Activated CD8-positive, alpha-beta memory T cell treated with anti-CD3 and anti-CD28 coated beads, Interleukin-2, amount 50 U/mL, for 4 hours (primary cell): ENCODE measurements around the gene SLC35B1.

Source experiments
- DNase-seq: peaks from one replicate; pipeline ENCODE4 v3.0.0-alpha.2; 2020

The SLC35B1 gene, protein sequence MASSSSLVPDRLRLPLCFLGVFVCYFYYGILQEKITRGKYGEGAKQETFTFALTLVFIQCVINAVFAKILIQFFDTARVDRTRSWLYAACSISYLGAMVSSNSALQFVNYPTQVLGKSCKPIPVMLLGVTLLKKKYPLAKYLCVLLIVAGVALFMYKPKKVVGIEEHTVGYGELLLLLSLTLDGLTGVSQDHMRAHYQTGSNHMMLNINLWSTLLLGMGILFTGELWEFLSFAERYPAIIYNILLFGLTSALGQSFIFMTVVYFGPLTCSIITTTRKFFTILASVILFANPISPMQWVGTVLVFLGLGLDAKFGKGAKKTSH

DNA sequence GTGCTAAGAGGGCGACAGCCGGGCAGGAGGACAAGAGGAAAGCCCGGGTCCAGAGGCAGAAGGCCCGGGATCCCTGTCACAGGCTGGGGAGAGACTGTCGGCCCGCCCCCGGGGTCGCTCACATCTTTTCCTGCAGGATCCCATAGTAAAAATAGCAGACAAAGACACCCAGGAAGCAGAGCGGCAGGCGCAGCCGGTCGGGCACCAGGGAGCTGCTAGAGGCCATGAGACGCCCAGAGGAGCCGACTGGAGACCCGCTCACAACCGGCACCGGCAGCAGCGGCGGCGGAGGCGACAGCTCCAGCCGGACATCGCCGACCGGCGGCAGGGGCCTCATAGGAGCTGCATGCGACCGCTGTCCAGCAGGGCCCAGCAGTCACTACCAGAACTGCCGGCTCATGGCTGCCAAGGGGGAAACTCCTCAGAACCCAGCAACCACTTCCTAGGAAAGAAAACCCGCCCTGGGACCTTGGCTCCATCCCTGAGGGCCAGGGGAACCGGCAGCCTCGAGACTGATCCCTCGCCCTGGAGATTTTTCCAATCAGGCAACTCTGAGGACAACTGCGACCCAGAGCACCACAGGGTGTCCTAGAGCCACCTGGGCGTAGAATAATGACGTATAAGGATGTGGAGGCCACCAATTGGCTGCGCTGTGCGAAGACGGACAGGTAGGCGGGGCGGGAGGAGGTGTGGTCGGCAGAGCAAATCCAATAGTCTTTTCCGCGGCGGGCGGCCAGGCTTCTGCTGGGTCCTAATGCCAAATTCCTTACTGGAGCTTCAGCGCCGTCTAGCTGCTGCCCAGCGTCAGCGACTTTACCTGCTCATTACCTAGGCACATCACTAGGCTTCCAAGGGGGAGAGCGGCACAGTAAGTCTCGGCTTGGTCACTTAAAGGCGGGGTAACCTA lies at the start of gene SLC35B1:
SLC35B1 (minus strand) TSS at position 357 of the 907 bp plus-strand sequence; CDS start at position 226, 131 bp downstream.
- DNase-seq, result peak; percentile 99

DNA sequence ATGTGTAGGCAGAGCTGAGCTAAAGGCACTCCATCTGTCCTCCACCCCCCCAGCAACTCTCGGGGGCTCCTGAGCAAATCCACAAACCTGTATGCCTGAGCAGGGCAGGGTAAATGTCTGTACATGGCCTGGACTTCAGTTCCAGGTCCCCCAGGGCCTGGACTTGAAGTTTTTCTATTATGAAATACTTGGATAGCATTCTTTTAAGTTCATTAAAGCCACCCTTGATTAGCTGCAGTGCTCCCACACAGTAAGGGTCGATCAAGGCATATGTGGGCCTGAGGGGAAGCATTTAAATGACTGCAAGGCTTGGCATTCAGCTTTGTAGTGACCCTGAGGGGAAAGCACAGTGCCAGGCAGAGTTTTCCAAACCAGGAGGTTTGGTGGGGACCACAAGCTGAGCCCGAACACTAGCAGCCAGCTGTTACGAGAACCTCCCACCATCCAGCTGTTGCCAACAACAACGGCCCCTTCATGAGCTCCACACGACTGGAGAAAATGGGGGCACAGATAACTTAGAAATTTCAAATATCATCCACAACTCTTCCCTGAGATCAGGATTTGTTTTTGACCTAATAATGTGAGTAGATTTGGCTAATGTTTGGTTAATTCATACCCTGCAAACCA lies 49.5 kb upstream of the SLC35B1 start:
- DNase-seq, result no peak

DNA sequence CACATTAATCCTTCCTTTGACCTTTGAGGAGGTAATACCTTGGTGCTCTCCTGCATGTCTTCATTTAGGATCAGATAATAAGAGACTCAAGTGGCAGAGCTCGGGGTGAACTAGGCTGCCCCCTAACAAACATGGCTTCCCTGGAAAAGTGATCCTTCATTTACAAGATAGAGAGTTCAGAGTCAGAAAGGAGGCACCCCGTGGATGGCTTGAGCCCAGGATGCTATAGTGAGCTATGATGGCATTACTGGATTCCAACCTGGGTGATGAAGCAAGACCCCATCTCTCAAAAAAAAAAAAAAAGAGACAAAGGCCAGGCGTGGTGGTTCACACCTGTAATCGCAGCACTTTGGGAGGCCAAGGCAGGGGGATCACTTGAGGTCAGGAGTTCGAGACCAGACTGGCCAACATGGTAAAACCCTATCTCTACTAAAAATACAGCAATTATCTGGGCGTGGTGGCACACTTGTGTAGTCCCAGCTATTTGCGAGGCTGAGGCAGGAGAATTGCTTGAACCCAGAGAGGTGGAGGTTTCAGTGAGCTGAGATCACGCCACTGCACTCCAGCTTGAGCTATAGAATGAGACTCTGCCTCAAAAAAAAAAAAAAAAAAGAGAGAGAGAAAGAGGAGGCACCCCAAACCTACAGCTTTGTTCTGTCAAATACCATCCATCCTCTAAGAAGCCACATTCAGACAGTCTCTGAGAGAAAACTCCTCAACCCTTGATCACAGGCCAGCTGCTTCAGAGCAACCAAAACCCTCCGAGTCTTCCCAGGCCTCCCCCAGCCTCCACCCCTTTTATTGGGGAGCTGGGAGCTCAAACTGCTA lies 48.8 kb upstream of the SLC35B1 start:
- DNase-seq, result no peak

- DNase-seq, result no peak
These were observed 48.0 kb upstream of the SLC35B1 start for GRCh38 chr17:49755663-49756283.

DNA sequence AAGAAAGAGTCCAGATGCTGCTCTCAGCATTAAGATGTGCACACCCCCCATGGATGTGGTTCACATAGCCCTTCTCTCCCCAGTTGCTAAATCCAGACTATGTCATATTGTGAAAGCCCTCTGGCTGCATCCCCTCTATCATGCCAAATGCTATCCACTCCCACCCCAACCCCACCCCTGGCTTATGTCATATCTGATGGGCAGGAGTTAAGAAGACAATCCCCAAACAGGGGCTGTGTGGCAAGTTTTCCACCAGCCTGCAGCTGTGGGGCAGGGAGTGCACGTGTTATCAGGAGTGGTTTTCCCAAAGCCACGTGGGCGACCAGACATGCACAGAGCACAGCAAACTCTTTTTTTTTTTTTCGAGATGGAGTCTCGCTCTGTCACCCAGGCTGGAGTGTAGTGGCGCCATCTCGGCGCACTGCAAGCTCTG lies 46.2 kb upstream of the SLC35B1 start:
- no peak for DNase-seq

- no peak for DNase-seq
These were observed 44.7 kb upstream of the SLC35B1 start for GRCh38 chr17:49752508-49752907.

DNA sequence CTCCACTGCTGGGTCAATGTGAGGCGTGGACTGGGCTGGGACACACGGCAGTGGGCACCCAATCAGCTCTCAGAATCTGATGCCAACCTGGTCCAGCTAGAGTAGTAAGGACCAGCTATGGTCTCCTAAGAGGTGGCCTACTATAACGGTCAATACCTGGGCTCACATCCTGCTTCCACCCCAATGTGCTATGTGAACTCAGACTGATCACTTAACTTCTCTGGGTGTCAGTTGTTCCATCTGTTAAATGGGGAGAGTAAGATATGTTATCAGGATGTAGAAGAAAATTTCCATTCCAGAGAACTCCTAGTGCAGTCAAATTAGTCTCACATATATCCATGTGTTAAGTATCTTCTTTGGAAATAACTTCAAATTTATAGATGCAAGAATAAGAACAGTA lies 42.0 kb upstream of the SLC35B1 start:
- DNase-seq, result no peak

DNA sequence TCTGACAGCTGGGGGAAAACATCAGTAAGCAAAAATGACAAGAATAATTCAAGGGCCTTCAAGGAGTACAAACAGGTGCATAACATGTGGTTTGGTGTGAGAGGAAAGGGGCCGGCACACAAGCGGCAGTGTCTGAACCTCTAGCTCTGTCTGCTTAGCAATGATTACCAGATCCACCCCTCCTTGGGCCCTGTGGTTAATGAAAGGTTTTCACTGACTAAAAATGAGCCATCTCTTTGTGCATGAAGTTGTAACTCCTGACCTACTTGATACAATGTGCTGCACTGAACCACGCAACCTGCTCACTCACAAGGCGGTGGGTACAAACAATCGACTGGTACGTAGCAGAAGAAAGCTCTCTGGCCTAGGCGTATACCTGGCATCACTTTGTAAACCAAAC lies 41.0 kb upstream of the SLC35B1 start:
- peak; percentile 42 for DNase-seq

DNA sequence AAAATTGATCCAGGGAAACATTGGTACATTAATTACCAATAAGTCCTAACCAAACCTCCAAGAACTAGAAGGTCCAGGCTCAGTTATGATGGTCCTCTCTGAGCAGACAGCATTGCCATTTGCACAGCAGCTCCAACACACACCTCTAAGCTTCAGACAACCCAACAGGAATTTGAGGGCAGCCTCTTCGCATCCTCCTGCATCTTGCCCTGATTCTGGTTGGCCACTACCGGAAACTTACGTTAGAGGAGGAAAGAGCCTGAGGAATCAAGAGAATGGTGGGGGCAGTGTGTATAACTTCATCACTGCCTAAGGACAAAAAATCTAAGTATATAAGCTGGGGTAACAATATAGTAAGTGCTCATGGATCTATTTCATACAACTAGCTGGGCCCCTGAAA lies 40.5 kb upstream of the SLC35B1 start:
- DNase-seq, result no peak

GRCh38 chr17:49747632-49748031 lies 39.9 kb upstream of the SLC35B1 start:
- no peak for DNase-seq

DNA sequence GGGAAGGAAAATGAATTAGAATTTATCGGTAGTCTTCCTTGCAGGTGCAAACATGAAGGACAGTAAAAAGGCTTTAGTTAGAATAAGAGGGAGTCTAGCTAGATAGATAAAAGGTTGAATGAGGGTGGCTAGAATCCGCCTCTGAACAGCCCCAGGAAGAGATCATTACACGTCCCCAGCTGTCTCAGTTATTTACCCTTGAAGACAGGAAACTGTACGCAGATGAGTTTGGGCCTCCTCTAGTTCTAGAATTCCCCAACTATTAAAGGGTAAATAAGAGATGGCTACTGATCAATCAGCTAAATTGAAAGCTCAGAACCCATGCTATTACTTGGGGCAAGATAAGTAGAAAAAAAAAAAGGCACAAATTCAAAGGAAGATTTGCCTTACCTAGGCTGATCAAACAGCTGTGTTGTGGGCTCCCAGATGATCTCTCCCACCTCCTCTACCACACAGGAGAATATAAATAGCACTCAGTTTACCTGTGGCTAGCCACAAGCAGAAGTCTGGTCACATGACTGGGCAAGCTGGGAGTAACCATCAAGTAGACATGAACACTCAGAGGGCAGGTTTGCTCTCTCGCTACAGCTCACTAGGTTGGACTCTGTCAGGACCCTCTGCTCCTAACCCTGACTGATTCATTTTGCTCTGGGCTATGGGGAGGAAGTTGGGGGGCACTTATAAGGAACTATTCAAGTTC lies 39.2 kb upstream of the SLC35B1 start:
- no peak for DNase-seq

GRCh38 chr17:49745175-49746139 lies 37.7 kb upstream of the SLC35B1 start:
- no peak for DNase-seq

- no peak for DNase-seq
These were observed 34.4 kb upstream of the SLC35B1 start for GRCh38 chr17:49742166-49742638.

GRCh38 chr17:49741692-49742076 lies 33.9 kb upstream of the SLC35B1 start:
- no peak for DNase-seq

DNA sequence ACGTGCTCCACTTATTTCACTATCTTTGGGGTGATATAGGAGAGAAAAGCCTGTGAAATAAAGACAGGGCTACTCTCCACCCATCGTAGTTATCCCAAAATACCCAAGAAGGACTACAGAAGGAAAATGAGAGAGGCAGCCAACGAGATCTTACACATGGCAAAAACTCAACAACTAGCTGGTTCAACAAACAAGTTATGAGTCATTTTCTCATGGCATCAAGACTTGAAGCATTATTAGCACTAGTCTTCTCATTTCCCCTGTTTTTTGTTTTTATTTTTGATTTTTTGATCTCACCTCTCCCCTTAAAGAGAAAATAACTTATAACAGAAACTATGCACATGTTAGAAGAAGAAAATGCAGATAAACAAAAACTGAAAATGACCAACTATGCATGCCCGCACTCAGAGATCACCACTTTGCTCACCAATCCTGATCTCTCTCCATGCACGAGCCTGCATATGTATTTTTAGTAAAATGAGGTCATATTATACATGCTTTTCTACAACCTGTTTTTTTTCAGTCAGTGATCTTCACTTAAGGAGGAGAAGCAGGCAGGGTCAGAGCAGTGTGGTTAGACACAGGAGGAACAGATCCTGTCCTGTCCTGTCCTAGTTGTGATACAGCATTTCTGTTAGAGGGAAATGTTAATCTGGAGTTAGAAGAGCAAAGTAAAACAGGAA lies 33.4 kb upstream of the SLC35B1 start:
- no peak for DNase-seq

DNA sequence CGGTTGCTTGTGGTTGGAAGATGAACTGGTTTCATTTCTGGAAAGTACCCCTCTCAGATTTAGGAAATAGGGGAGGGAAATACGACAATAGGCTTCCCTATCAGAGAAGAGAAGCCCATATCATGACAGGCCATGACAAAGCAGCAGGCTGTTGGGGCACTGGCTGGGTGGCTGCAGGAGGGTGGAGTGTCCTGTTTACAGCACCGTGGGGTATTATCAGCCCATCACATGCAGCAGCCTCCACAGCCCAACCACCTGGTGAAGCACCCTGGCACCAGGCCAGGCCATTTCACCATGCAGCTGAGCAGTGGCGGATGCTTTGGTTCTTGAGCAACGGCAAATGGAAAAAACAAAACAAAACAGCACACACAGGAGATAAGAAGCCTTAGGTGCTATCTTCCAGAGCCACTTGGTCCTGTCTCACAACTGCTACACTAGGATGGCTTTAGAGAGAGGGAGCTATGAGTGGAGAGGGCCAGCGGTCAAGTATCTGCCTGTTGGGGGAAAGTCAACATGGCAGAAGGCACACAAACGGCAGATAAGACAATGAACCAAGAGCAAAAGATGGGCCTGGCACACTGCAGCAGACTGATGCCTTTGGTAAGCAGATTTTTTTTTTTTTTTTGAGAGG lies 32.0 kb upstream of the SLC35B1 start:
- peak; percentile 88 for DNase-seq

DNA sequence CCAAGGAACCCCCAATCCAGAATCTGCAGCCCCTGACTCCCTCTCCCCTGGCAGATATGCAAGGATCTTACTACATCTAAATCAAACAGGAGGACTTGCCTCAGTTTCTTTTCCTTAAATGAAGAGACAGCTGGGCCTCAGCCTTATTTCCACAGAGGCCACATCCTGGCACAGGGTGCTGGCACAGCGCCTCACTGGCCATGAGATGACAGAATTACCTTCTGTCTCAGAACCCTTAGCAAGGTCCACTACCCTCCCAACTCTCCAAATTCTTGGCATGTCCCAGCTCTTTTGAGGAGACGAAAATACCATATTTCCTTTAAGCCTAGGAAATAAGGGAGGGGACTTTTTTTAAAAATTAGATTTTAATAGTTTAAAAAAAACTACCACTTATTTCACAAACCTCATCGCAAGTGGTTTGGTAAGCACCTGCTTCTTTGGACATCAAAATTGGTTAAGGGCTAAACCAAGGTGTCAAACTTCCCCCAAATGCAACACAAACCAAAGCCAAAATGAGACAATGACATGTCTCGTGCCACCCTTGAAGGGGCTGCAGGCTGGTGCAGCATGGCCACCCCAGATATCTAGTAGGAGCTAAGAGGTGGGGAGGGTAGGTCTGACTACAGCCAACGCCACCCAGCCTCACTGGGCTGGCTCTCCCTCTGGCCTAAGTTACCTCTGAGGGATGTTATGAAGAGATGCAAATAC lies 30.8 kb upstream of the SLC35B1 start:
- DNase-seq, result no peak
